GM18498 (cell line): Measurements from ENCODE around the gene TMEM74B.
A peak's percentile ranks its signal among the peaks of the same experiment; 100 is the strongest.
"Not testable (repeated sequence)": the region's sequence is repeated elsewhere in the genome, so short reads cannot be mapped to it uniquely, and the experiment has no call there.

Source experiments
- ATAC-seq: cut with Tn5 transposase; IDR thresholded peaks from one replicate; pipeline ENCODE4 v1.9.1; 2021; ENCODE audit warnings: mild to moderate bottlenecking, moderate library complexity; ENCODE audit not compliant: unreplicated experiment

The TMEM74B gene

GRCh38 chr20:1184638-1185315 lies at the start of gene TMEM74B:
Gene TMEM74B (minus strand): TSS chr20:1184981. CDS start chr20:1183801, 1,180 bp downstream.
- no peak for ATAC-seq

GRCh38 chr20:1232286-1233111 lies 47.7 kb upstream of the TMEM74B start:
- ATAC-seq = no peak

- no peak for ATAC-seq
Observed at GRCh38 chr20:1229541-1229940, 44.8 kb upstream of the TMEM74B start.

GRCh38 chr20:1225783-1226654 lies 41.2 kb upstream of the TMEM74B start, which contains the start of gene RAD21L1:
Gene RAD21L1 (plus strand): TSS chr20:1226044. CDS start chr20:1228454, 2,410 bp downstream.
- ATAC-seq = peak; percentile 47

- peak; percentile 19 for ATAC-seq
Observed at GRCh38 chr20:1225263-1225782, 40.5 kb upstream of the TMEM74B start.

- ATAC-seq = no peak
Observed at GRCh38 chr20:1224205-1224890, 39.6 kb upstream of the TMEM74B start.

GRCh38 chr20:1222750-1223149 lies 38.0 kb upstream of the TMEM74B start:
- ATAC-seq = not testable (repeated sequence)

GRCh38 chr20:1216527-1217427 lies 32.0 kb upstream of the TMEM74B start:
- not testable (repeated sequence) for ATAC-seq

- ATAC-seq = no peak
Observed at GRCh38 chr20:1215386-1216170, 30.8 kb upstream of the TMEM74B start.

GRCh38 chr20:1214838-1215261 lies 30.1 kb upstream of the TMEM74B start:
- ATAC-seq = no peak

GRCh38 chr20:1212607-1213396 lies 28.0 kb upstream of the TMEM74B start:
- peak; percentile 58 for ATAC-seq

- no peak for ATAC-seq
Observed at GRCh38 chr20:1212023-1212422, 27.2 kb upstream of the TMEM74B start.

GRCh38 chr20:1210501-1210900 lies 25.7 kb upstream of the TMEM74B start:
- ATAC-seq = no peak

- ATAC-seq = no peak
Observed at GRCh38 chr20:1209447-1210387, 24.9 kb upstream of the TMEM74B start.

GRCh38 chr20:1207293-1207878 lies 22.6 kb upstream of the TMEM74B start:
- no peak for ATAC-seq
